ENCODE results near the gene ZKSCAN4.

Gene ZKSCAN4

GRCh38 chr6:28252009-28252975 is at the start of gene ZKSCAN4:
TSS of gene ZKSCAN4 (minus strand) at chr6:28252269. CDS start at chr6:28251980, 289 bp downstream.
- DNase-seq (ENCODE audit: low read depth, low spot score) = peak; percentile 92
- H3K4me3 ChIP-seq (ENCODE audit: low read depth, low read length) = peak within 1 kb of the TSS; percentile 87
- in situ Hi-C loops (cut with HindIII; ENCODE audit: low sequenced_read_pairs) = no loop called here
- no peak for TF ChIP-seq CTCF (IDR thresholded peaks at IDR 0.05; ENCODE audit: low read depth, low read length)

- no peak overlapping the region for H3K4me3 ChIP-seq (ENCODE audit: low read depth, low read length)
- in situ Hi-C loops (cut with HindIII; ENCODE audit: low sequenced_read_pairs) = no loop called here
- TF ChIP-seq CTCF (IDR thresholded peaks at IDR 0.05; ENCODE audit: low read depth, low read length) = no peak
- DNase-seq (ENCODE audit: low read depth, low spot score) = no peak
Observed at GRCh38 chr6:28296520-28297060, 44.5 kb upstream of the ZKSCAN4 start.

DNA sequence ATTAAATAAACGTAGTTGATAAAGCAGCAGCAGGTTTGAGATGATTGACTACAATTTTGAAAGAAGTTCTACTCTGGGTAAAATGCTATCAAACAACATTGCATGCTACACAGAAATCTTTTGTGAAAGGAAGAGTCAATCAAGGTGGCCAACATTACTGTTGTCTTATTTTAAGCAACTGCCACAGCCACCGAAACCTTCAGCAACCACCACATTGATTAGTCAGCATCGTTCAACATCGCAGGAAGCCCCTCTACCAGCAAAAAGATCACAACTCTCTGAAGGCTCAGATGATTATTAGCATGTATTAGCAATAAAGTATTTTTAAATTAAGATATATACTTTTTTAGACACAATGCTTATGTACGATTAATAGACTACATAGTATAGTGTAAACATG is 43.3 kb upstream of the ZKSCAN4 start:
- in situ Hi-C loops (cut with HindIII; ENCODE audit: low sequenced_read_pairs) = no loop called here
- H3K4me3 ChIP-seq (ENCODE audit: low read depth, low read length) = no peak overlapping the region
- DNase-seq (ENCODE audit: low read depth, low spot score) = no peak
- no peak for TF ChIP-seq CTCF (IDR thresholded peaks at IDR 0.05; ENCODE audit: low read depth, low read length)

GRCh38 chr6:28291573-28291972 is 39.5 kb upstream of the ZKSCAN4 start:
- H3K4me3 ChIP-seq (ENCODE audit: low read depth, low read length) = no peak overlapping the region
- in situ Hi-C loops (cut with HindIII; ENCODE audit: low sequenced_read_pairs) = no loop called here
- DNase-seq (ENCODE audit: low read depth, low spot score) = no peak
- no peak for TF ChIP-seq CTCF (IDR thresholded peaks at IDR 0.05; ENCODE audit: low read depth, low read length)

GRCh38 chr6:28282926-28283325 is 30.9 kb upstream of the ZKSCAN4 start:
- peak; percentile 11 for DNase-seq (ENCODE audit: low read depth, low spot score)
- no peak overlapping the region for H3K4me3 ChIP-seq (ENCODE audit: low read depth, low read length)
- in situ Hi-C loops (cut with HindIII; ENCODE audit: low sequenced_read_pairs) = no loop called here
- no peak for TF ChIP-seq CTCF (IDR thresholded peaks at IDR 0.05; ENCODE audit: low read depth, low read length)

DNA sequence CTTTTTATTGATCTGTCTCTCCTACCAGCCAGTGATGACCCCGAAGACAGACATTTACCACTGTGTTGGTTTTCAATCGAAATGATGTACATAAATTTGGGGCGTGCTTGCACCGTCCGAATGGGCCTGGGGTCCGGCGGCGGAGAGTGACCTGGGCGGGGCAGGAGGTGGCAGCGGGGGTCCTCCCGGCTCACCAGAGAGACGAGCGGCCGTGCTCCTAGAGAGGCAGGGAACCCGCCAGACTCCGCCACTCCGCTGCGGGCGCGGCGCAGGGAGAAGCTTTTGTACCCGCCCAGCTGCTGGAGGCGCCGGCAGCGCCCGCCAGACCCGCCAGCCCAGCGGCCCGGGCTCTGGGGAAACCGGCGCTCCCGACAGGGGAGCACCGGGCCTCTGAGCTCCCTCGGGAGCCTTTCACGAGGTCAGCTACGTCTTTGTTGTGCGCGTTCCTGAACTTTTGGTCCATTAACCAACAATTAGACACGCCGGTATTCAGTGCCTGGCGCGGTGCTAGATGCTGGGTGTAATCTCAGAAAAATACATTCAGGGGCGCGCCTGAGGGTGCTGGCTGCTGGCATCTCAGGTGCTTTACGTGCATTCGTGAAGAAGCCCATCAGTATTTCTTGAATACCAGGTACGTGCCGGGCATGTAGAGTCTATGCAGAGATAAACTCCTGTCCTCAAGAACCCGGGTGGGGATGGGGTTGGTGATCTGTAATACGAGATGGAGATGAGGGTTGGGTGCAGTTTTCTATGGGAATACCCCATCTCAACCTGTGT is 29.4 kb upstream of the ZKSCAN4 start, which contains the start of gene PGBD1:
TSS of gene PGBD1 (plus strand) at position 285 of the 777 bp plus-strand sequence. CDS start 2,242 bp downstream, outside the sequence.
- peak within 1 kb of the TSS; percentile 66 for H3K4me3 ChIP-seq (ENCODE audit: low read depth, low read length)
- peak; percentile 78 for DNase-seq (ENCODE audit: low read depth, low spot score)
- TF ChIP-seq CTCF (IDR thresholded peaks at IDR 0.05; ENCODE audit: low read depth, low read length) = no peak
- in situ Hi-C loops (cut with HindIII; ENCODE audit: low sequenced_read_pairs) = no loop called here

All from astrocyte of the spinal cord (primary cell).